GM21360 (cell line): ENCODE results near the gene ATF2.
"Not testable (repeated sequence)": the region's sequence is repeated elsewhere in the genome, so short reads cannot be mapped to it uniquely, and the experiment has no call there.

Experiments used
- ATAC-seq: cut with Tn5 transposase; IDR thresholded peaks from one replicate; pipeline ENCODE4 v1.9.1; 2021; ENCODE audit warnings: mild to moderate bottlenecking, moderate library complexity; ENCODE audit not compliant: unreplicated experiment

The ATF2 gene

GRCh38 chr2:175167076-175167791 lies 769 bp downstream of the ATF2 start:
- peak; percentile 0 for ATAC-seq

- no peak for ATAC-seq
These were observed 1.7 kb downstream of the ATF2 start for GRCh38 chr2:175166216-175166824.

GRCh38 chr2:175164235-175164634 lies 3.8 kb downstream of the ATF2 start:
- no peak for ATAC-seq

- ATAC-seq, result no peak
These were observed 9.1 kb downstream of the ATF2 start for GRCh38 chr2:175158894-175159293.

- no peak for ATAC-seq
These were observed 11.5 kb downstream of the ATF2 start for GRCh38 chr2:175156534-175156933.

GRCh38 chr2:175154661-175155082 lies 13.3 kb downstream of the ATF2 start:
- peak; percentile 79 for ATAC-seq

- ATAC-seq, result peak; percentile 46
These were observed 15.8 kb downstream of the ATF2 start for GRCh38 chr2:175152242-175152641.

- ATAC-seq, result no peak
These were observed 16.2 kb downstream of the ATF2 start for GRCh38 chr2:175151791-175152190.

- ATAC-seq, result no peak
These were observed 20.8 kb downstream of the ATF2 start for GRCh38 chr2:175147186-175147585.

- ATAC-seq, result no peak
These were observed 24.3 kb downstream of the ATF2 start for GRCh38 chr2:175143678-175144077.

GRCh38 chr2:175143191-175143590 lies 24.8 kb downstream of the ATF2 start:
- no peak for ATAC-seq

GRCh38 chr2:175140332-175140731 lies 27.7 kb downstream of the ATF2 start:
- no peak for ATAC-seq

GRCh38 chr2:175137793-175138192 lies 30.2 kb downstream of the ATF2 start:
- ATAC-seq, result no peak

- peak; percentile 62 for ATAC-seq
These were observed 31.4 kb downstream of the ATF2 start for GRCh38 chr2:175136334-175137215.

- ATAC-seq, result no peak
These were observed 32.1 kb downstream of the ATF2 start for GRCh38 chr2:175135862-175136261.

GRCh38 chr2:175135177-175135576 lies 32.8 kb downstream of the ATF2 start:
- ATAC-seq, result no peak

GRCh38 chr2:175131252-175131651 lies 36.8 kb downstream of the ATF2 start:
- ATAC-seq, result no peak

GRCh38 chr2:175126661-175127060 lies 41.3 kb downstream of the ATF2 start:
- no peak for ATAC-seq

- ATAC-seq, result no peak
These were observed 44.7 kb downstream of the ATF2 start for GRCh38 chr2:175123254-175123653.

GRCh38 chr2:175111200-175111657 lies 56.8 kb downstream of the ATF2 start:
- no peak for ATAC-seq

- ATAC-seq, result not testable (repeated sequence)
These were observed 59.9 kb downstream of the ATF2 start for GRCh38 chr2:175108091-175108490.

GRCh38 chr2:175107146-175107545 lies 60.9 kb downstream of the ATF2 start:
- ATAC-seq, result no peak
